K562 (cell line): ENCODE measurements around the gene CASKIN2. TPM values are rescaled to one million over a fixed set of nuclear protein-coding genes. Genes with fewer than 3 reads are reported as not detected.
A peak's percentile ranks its signal among the peaks of the same experiment; 100 is the strongest.

ENCODE experiments used
- ATAC-seq: fragments of 200-7000 bp; cut with Tn5 transposase; 3 replicates; pipeline ENCODE4 v1.9.1; 2020; ENCODE audit warnings: moderate library complexity
- BruUV-seq: library from RNA; stranded (reverse); fragments of 400-500 nt; replicated peaks from 2 replicates; lab custom pipeline; 2021; lab: Mats Ljungman, UMichigan
- CTCF ChIA-PET: fragments of 300-600 bp; formaldehyde crosslinking; extraction: SDS; loops from one replicate; lab custom pipeline; 2021; ENCODE audit warnings: low intra/inter-chr PET ratio; lab: Yijun Ruan, JAX
- POLR2A ChIA-PET: fragments of 300-600, 350-650 bp; sonication (Branson Sonifier 250); formaldehyde crosslinking; extraction: SDS; loops from one replicate; lab custom pipeline; 2021; ENCODE audit warnings: antibody characterized with exemption, inconsistent platforms; lab: Yijun Ruan, JAX
- DNase-seq, 4 experiments: peaks; one replicate each; pipeline versions ENCODE4 v3.0.0 to v3.0.0-alpha.2; 2011 to 2018; ENCODE audit warnings: low spot score in 3 of 4, mixed read lengths in 3 of 4; ENCODE audit errors: extremely low read depth in 1 of 4
- FAIRE-seq: peaks from 2 replicates; lab custom pipeline; 2011; peaks lifted over from hg19 to GRCh38; lab: Jason Lieb, UNC
- H2AFZ ChIP-seq: 2 replicates; pipeline ENCODE4 v1.6.0; 2011; ENCODE audit warnings: low read depth, low read length, control low read depth, inconsistent platforms
- H3K27ac ChIP-seq: fragments of 200-600 bp; 3 replicates; pipeline ENCODE4 v1.8.0; 2011; ENCODE audit warnings: low read depth, mild to moderate bottlenecking, control low read depth, inconsistent platforms, low read length, moderate library complexity, mixed read lengths; ENCODE audit errors: extremely low read depth
- H3K27me3 ChIP-seq, 2 experiments: fragments of 300-600 bp in 1 of 2; 2 replicates in 1 of 2; 3 replicates in 1 of 2; pipeline versions ENCODE4 v1.6.0 to v1.8.0; 2011; ENCODE audit warnings: inconsistent platforms in 2 of 2, low read length in 2 of 2, mild to moderate bottlenecking in 1 of 2, mixed read lengths in 1 of 2, moderate library complexity in 1 of 2; ENCODE audit not compliant: control insufficient read depth in 2 of 2, insufficient read depth in 2 of 2
- H3K36me3 ChIP-seq: fragments of 300-600 bp; 3 replicates; pipeline ENCODE4 v1.8.0; 2011; ENCODE audit warnings: mild to moderate bottlenecking, low read length, inconsistent platforms; ENCODE audit not compliant: control insufficient read depth, insufficient read depth
- H3K4me1 ChIP-seq, 2 experiments: fragments of 200-600 bp in 1 of 2; replicated peaks in 1 of 2; 2 replicates in 1 of 2; 3 replicates in 1 of 2; pipeline versions ENCODE4 v1.5.1 to v1.8.0; 2011; ENCODE audit warnings: inconsistent platforms in 2 of 2, low read length in 2 of 2, mild to moderate bottlenecking in 1 of 2, mixed read lengths in 1 of 2, moderate library complexity in 1 of 2; ENCODE audit not compliant: control insufficient read depth in 2 of 2, insufficient read depth in 2 of 2
- H3K4me2 ChIP-seq: 2 replicates; pipeline ENCODE4 v1.6.1; 2011; ENCODE audit warnings: low read length, control low read depth, inconsistent platforms, mixed read lengths; ENCODE audit not compliant: insufficient read depth
- H3K4me3 ChIP-seq: fragments of 200-600 bp; sonication (generic), shearing (Covaris generic); 2 replicates; pipeline ENCODE4 v1.5.1; 2016; ENCODE audit warnings: control low read depth, inconsistent platforms
- H3K79me2 ChIP-seq: fragments of 200-600 bp; 3 replicates; pipeline ENCODE4 v1.8.0; 2011; ENCODE audit warnings: low read length, inconsistent platforms; ENCODE audit not compliant: control insufficient read depth, insufficient read depth
- H3K9ac ChIP-seq, 2 experiments: 2 replicates each; pipeline versions ENCODE4 v1.6.0 to v1.6.1; 2011; ENCODE audit warnings: low read depth in 2 of 2, low read length in 2 of 2, control low read depth in 1 of 2, inconsistent platforms in 1 of 2, mild to moderate bottlenecking in 1 of 2, mixed read lengths in 1 of 2; ENCODE audit not compliant: insufficient read depth in 1 of 2
- H3K9me1 ChIP-seq: one replicate; pipeline ENCODE4 v1.6.0; 2011; ENCODE audit warnings: inconsistent platforms, mild to moderate bottlenecking, low read length, moderate library complexity; ENCODE audit not compliant: control insufficient read depth, insufficient read depth
- H3K9me3 ChIP-seq: replicated peaks from 2 replicates; pipeline ENCODE4 v1.5.1; 2011; ENCODE audit warnings: low read depth, low read length, inconsistent platforms; ENCODE audit not compliant: control insufficient read depth, insufficient read depth
- H4K20me1 ChIP-seq: replicated peaks from 2 replicates; pipeline ENCODE4 v1.6.1; 2011; ENCODE audit warnings: low read length, inconsistent platforms, mixed read lengths; ENCODE audit not compliant: control insufficient read depth, insufficient read depth
- E2F5 ChIP-seq: sonication (generic); formaldehyde crosslinking; IDR thresholded peaks from 2 replicates; pipeline ENCODE4 v1.8.0; 2022; ENCODE audit warnings: mild to moderate bottlenecking, missing genetic modification reagents
- FOXK2 ChIP-seq, 2 experiments: fragments of 450-650 bp; IDR thresholded peaks in 1 of 2; conservative IDR thresholded peaks in 1 of 2; 2 replicates each; pipeline ENCODE4 v1.6.1; 2016; ENCODE audit warnings: low read depth in 2 of 2, mild to moderate bottlenecking in 1 of 2
- ILF3 ChIP-seq: fragments of 450-650 bp; IDR thresholded peaks from 2 replicates; pipeline ENCODE4 v1.6.1; 2018; ENCODE audit warnings: antibody characterized with exemption, mild to moderate bottlenecking, moderate library complexity, borderline replicate concordance
- MGA ChIP-seq: fragments of 450-650 bp; IDR thresholded peaks from 2 replicates; pipeline ENCODE4 v1.6.1; 2016; ENCODE audit warnings: mild to moderate bottlenecking, moderate library complexity
- TFE3 ChIP-seq: fragments of 450-650 bp; formaldehyde crosslinking; IDR thresholded peaks from 2 replicates; pipeline ENCODE4 v1.4.0; 2020; ENCODE audit warnings: mild to moderate bottlenecking, mixed read lengths
- XRCC4 ChIP-seq: IDR thresholded peaks from one replicate; pipeline ENCODE4 v1.6.1; 2011; ENCODE audit not compliant: insufficient read depth, insufficient read length; ENCODE audit errors: extremely low read depth
- ZNF507 ChIP-seq: conservative IDR thresholded peaks from 2 replicates; pipeline ENCODE4 v1.6.1; 2017; ENCODE audit warnings: missing genetic modification characterization, missing compliant biosample characterization
- ZNF785 ChIP-seq: fragments of 250-450 bp; sonication (Bioruptor Pico); IDR thresholded peaks from 2 replicates; pipeline ENCODE4 v1.4.0; 2020; ENCODE audit warnings: mild to moderate bottlenecking
- WGBS: fragments of 100-300 bp; shearing (Covaris generic); methylation state at CpG from one replicate; pipeline ENCODE4 v1.1.6; 2016; ENCODE audit warnings: low coverage, mixed read lengths; ENCODE audit not compliant: insufficient coverage; ENCODE audit errors: missing lambda C conversion rate; 5-methylcytosine and 5-hydroxymethylcytosine counted together
- in situ Hi-C: fragments of 300-500 bp; cut with MboI; formaldehyde crosslinking; loops from 4 replicates; pipeline ENCODE4 v1.15.0; 2018; ENCODE audit warnings: inconsistent platforms, mixed read lengths
- intact Hi-C: fragments of 100-400 bp; cut with micrococcal nuclease; formaldehyde crosslinking; loops from 2 replicates; pipeline ENCODE4 v1.14.2; 2022
- polyA plus RNA-seq, 8 experiments: library from polyadenylated mRNA; depleted of rRNA in 4 of 8; stranded (reverse) in 5 of 8; unstranded in 3 of 8; fragments of >200 nt; fragmentation: Nextera tagmentation in 2 of 8; fragmentation: Illumina TruSeq in 1 of 8; extraction: Ambion mirVana in 2 of 8; extraction: Trizol in 1 of 8; gene quantifications; 2 replicates each; pipeline versions ENCODE4 v1.2.1 to v1.2.3, GENCODE V29; 2011 to 2014; ENCODE audit warnings: inconsistent platforms in 1 of 8, missing spikeins in 1 of 8
- total RNA-seq, 7 experiments: library from RNA; depleted of rRNA in 6 of 7; stranded (reverse); fragments of >200 nt in 6 of 7; fragmentation: Illumina TruSeq in 2 of 7; extraction: Trizol in 2 of 7; gene quantifications; 2 replicates each; pipeline versions ENCODE4 v1.2.1 to v1.2.3, GENCODE V29; 2011 to 2021; ENCODE audit warnings: low replicate concordance in 1 of 7

CASKIN2 gene
- total and polyA plus RNA-seq, 9 of the 15 experiments (the other 6 are each of a cell fraction or from before 2014, with no cell fraction given): 0.01 to 12.2 (median 2.1) TPM

- POLR2A ChIA-PET: interaction anchor here (0.6 to 1.2 kb wide), 5 partner anchors 8 to 388 kb away, joined by 3 to 4 read pairs (median 3); no protein-coding TSS in a partner anchor
- DNase-seq (no peak), FAIRE-seq (no peak), ATAC-seq (no peak)
- no TSS peak for BruUV-seq
- Histone ChIP-seq H3K79me2 (no peaks in the 10 kb centered on the region), H3K27ac (no peak overlapping the region), H3K27me3 (no peaks in the 10 kb centered on the region), H3K9me3 (no peaks in the 10 kb centered on the region), H3K4me1 (peaks cover 6 to 41% of the 10 kb centered on the region in 2 experiments; a peak in 3 of 5 replicates), H2AFZ (no peak overlapping the region), H3K9ac (peak overlapping the region in 1 of 2 experiments; percentile 76; a peak in 2 of 4 replicates), H3K4me2 (no peak overlapping the region), H3K36me3 (no peaks in the 10 kb centered on the region), H3K4me3 (no peak overlapping the region), H3K9me1 (no peaks in the 10 kb centered on the region), H4K20me1 (peaks cover 10% of the 10 kb centered on the region; the same call in 1 of the 2 replicates)
- 91% methylated on average over 8 of the region's 8 CpGs for WGBS
- intact Hi-C loops (no loop called here), in situ Hi-C loops (no loop called here)
- CTCF ChIA-PET: no interaction called here
- TF ChIP-seq XRCC4 (no peak), E2F5 (no peak), FOXK2 (conservative IDR thresholded peaks at IDR 0.05 in 1 of 2, IDR thresholded peaks at IDR 0.05 in 1 of 2; ENCODE audit: low read depth in 2 of 2) (no peak), ILF3 (no peak), ZNF507 (tag) (no peak), TFE3 (CRISPR knock-in tag) (no peak), ZNF785 (no peak), MGA (no peak)
These were observed 26.9 kb upstream of the CASKIN2 start for GRCh38 chr17:75542229-75542628.
